Fibroblast of mammary gland (primary cell): Measurements from ENCODE around the gene LAMP1.

ENCODE experiments used
- DNase-seq: peaks from one replicate; pipeline ENCODE4 v3.0.0-alpha.2; 2010; ENCODE audit warnings: low read depth
- H3K4me3 ChIP-seq: 2 replicates; pipeline ENCODE4 v1.5.1; 2011; ENCODE audit warnings: low read depth, mild to moderate bottlenecking, low read length, moderate library complexity; ENCODE audit not compliant: control insufficient read depth
- CTCF ChIP-seq: conservative IDR thresholded peaks from 2 replicates; pipeline ENCODE4 v1.5.1; 2011; ENCODE audit warnings: low read depth, low read length, inconsistent platforms; ENCODE audit not compliant: control insufficient read depth, insufficient read depth

LAMP1 gene

GRCh38 chr13:113319371-113319770 lies 22.3 kb downstream of the LAMP1 start:
- no peak for TF ChIP-seq CTCF
- H3K4me3 ChIP-seq, result no peak overlapping the region
- no peak for DNase-seq

DNA sequence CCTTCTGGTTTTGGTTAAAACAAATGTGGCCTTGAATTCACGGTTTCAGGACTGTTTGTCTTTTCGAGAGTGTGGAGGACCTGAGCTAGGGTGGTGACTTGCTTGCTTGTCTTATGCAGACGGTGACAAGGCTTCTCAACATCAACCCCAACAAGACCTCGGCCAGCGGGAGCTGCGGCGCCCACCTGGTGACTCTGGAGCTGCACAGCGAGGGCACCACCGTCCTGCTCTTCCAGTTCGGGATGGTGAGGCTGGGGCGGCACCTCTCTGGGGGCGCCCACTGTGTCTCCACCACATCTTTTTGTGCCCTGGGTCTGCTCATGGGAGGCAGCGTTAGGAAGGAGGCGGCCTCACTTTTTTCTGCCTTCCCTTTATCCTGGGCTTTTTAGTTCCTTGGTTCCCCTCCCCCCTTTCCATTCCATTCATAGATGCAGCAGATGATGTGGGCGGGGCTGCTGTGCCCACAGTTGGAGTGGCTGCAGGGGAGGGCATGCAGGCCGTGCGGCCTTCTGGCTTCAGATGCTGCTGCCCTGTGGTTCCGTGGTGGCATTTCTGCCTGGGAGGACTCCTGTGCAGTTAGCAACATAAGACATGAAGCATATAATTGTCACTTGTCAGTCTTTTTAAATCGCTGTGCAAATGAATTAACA lies 23.3 kb downstream of the LAMP1 start:
- no peak for DNase-seq
- no peak for TF ChIP-seq CTCF
- no peak overlapping the region for H3K4me3 ChIP-seq

GRCh38 chr13:113321546-113321945 lies 24.5 kb downstream of the LAMP1 start:
- DNase-seq, result no peak
- no peak for TF ChIP-seq CTCF
- H3K4me3 ChIP-seq, result no peak overlapping the region

GRCh38 chr13:113322043-113322461 lies 25.0 kb downstream of the LAMP1 start:
- no peak for TF ChIP-seq CTCF
- no peak for DNase-seq
- H3K4me3 ChIP-seq, result no peak overlapping the region

DNA sequence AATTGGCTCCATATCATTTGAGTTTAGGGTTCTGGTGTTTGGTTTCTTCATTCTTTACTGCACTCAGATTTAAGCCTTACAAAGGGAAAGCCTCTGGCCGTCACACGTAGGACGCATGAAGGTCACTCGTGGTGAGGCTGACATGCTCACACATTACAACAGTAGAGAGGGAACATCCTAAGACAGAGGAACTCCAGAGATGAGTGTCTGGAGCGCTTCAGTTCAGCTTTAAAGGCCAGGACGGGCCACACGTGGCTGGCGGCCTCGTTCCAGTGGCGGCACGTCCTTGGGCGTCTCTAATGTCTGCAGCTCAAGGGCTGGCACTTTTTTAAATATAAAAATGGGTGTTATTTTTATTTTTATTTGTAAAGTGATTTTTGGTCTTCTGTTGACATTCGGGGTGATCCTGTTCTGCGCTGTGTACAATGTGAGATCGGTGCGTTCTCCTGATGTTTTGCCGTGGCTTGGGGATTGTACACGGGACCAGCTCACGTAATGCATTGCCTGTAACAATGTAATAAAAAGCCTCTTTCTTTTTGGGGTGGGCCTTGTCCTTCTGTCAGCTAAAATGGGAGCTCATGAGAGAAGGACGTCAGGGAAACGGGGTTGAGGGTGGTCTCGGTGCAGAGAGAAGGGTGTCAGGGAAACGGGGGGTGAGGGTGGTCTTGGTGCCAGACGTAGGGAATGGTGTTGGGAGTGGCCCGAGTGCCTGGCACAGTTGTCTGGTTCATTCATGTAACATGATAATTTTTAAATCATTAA lies 26.0 kb downstream of the LAMP1 start:
- TF ChIP-seq CTCF, result no peak
- DNase-seq, result no peak
- no peak overlapping the region for H3K4me3 ChIP-seq

- DNase-seq, result no peak
- no peak overlapping the region for H3K4me3 ChIP-seq
- TF ChIP-seq CTCF, result no peak
These were observed 26.8 kb downstream of the LAMP1 start for GRCh38 chr13:113323869-113324268.
